Breast epithelium (tissue), 4 donors: ENCODE measurements around the gene BCL11B. TPM values are rescaled to one million over a fixed set of nuclear protein-coding genes. Genes with fewer than 3 reads are reported as not detected.

Experiments
- DNase-seq, 2 donors: peaks; one replicate each; pipeline ENCODE4 v3.0.0-alpha.2; 2019; ENCODE audit warnings: low spot score in 2 of 2
- H3K27ac ChIP-seq, 2 donors: fragments of 200-600 bp; sonication (generic) in 1 of 2; one replicate each; pipeline ENCODE4 v1.5.1; 2016 to 2019; ENCODE audit warnings: mild to moderate bottlenecking in 1 of 2
- H3K27me3 ChIP-seq, 2 donors: fragments of 200-600 bp; sonication (generic) in 1 of 2; one replicate each; pipeline versions ENCODE4 v1.5.1 to v1.6.0; 2017 to 2019; ENCODE audit warnings: control low read depth in 1 of 2, mild to moderate bottlenecking in 1 of 2
- H3K36me3 ChIP-seq: fragments of 200-600 bp; one replicate; pipeline ENCODE4 v1.5.1; 2019
- H3K4me1 ChIP-seq, 2 donors: fragments of 200-600 bp; sonication (generic); one replicate each; pipeline ENCODE4 v1.5.1; 2016 to 2019; ENCODE audit warnings: control low read depth in 1 of 2
- H3K4me3 ChIP-seq, 3 donors: fragments of 200-600 bp; sonication (generic); 1 replicate in 2 of 3; 2 replicates in 1 of 3; pipeline ENCODE4 v1.5.1; 2016 to 2019; ENCODE audit warnings: mild to moderate bottlenecking in 3 of 3, moderate library complexity in 2 of 3
- H3K9me3 ChIP-seq, 2 donors: fragments of 200-600 bp; sonication (generic) in 1 of 2; one replicate each; pipeline ENCODE4 v1.5.1; 2016 to 2019; ENCODE audit warnings: control low read depth in 1 of 2
- POLR2A ChIP-seq: fragments of 450-650 bp; IDR thresholded peaks from one replicate; pipeline ENCODE4 v1.6.1; 2016; ENCODE audit warnings: antibody characterized with exemption, mild to moderate bottlenecking, moderate library complexity
- POLR2AphosphoS5 ChIP-seq, 3 donors: sonication (generic); formaldehyde crosslinking; IDR thresholded peaks; one replicate each; pipeline ENCODE4 v1.6.1; 2017; ENCODE audit warnings: antibody characterized with exemption in 3 of 3
- intact Hi-C: fragments of 100-400 bp; cut with DNase I; formaldehyde crosslinking; loops from one replicate; pipeline ENCODE4 v1.15.1; 2023; ENCODE audit warnings: low total_unique reads
- total RNA-seq, 3 donors: library from RNA; depleted of rRNA; stranded (reverse); fragments of >200 nt; gene quantifications; one replicate each; pipeline ENCODE4 v1.1.0, GENCODE V29; 2016
- TF ChIP-seq, protein P1 (sequence below), 3 donors: fragments of 450-650 bp; IDR thresholded peaks; one replicate each; pipeline ENCODE4 v1.5.1; 2016 to 2017; ENCODE audit warnings: antibody characterized with exemption in 3 of 3, mild to moderate bottlenecking in 3 of 3, moderate library complexity in 3 of 3

Gene BCL11B
- total RNA-seq, 3 donors from 2014 or later, result 0.96 to 3.9 (median 2.6) TPM

DNA sequence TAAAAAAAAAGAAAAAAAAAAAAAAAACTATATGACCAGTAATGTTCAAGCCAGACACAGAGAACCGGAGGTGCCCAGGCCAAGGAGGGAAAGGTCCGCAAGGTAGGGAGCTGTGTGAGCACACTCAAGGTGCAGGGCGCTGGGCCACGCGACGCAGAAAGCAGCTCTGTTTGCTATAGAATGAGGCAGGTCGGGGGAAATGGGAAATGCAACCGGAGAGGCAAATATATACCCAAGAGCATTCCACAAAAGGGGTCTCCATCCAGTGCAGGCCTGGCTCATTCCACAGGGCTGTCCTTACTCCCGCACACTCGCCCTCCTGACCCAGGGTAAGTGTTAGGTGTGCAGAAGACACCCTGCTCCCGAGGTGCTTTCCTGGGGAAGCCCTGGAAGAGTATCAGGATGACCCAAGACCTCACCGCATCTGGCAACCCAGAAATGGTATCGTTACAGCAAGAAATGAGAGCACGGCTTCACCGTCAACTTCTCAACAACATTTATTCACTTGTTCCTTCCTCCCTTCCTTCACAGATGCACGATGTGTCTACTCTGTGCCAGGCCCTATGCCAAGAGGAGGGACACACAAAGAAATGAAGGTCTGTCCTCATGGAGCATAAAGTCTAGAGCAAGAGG is 86.4 kb downstream of the BCL11B start:
- DNase-seq, result no peak
- Histone ChIP-seq H3K9me3 (no peaks in the 10 kb centered on the region), H3K27me3 (no peaks in the 10 kb centered on the region), H3K4me3 (no peak overlapping the region), H3K27ac (no peak overlapping the region), H3K36me3 (no peaks in the 10 kb centered on the region), H3K4me1 (no peaks in the 10 kb centered on the region)
- intact Hi-C loops, result no loop called here
- TF ChIP-seq POLR2AphosphoS5 (IDR thresholded peaks at IDR 0.05), result no peak
- no peak for TF ChIP-seq POLR2A
- TF ChIP-seq, protein P1, sequence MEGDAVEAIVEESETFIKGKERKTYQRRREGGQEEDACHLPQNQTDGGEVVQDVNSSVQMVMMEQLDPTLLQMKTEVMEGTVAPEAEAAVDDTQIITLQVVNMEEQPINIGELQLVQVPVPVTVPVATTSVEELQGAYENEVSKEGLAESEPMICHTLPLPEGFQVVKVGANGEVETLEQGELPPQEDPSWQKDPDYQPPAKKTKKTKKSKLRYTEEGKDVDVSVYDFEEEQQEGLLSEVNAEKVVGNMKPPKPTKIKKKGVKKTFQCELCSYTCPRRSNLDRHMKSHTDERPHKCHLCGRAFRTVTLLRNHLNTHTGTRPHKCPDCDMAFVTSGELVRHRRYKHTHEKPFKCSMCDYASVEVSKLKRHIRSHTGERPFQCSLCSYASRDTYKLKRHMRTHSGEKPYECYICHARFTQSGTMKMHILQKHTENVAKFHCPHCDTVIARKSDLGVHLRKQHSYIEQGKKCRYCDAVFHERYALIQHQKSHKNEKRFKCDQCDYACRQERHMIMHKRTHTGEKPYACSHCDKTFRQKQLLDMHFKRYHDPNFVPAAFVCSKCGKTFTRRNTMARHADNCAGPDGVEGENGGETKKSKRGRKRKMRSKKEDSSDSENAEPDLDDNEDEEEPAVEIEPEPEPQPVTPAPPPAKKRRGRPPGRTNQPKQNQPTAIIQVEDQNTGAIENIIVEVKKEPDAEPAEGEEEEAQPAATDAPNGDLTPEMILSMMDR (IDR thresholded peaks at IDR 0.05), result no peak

DNA sequence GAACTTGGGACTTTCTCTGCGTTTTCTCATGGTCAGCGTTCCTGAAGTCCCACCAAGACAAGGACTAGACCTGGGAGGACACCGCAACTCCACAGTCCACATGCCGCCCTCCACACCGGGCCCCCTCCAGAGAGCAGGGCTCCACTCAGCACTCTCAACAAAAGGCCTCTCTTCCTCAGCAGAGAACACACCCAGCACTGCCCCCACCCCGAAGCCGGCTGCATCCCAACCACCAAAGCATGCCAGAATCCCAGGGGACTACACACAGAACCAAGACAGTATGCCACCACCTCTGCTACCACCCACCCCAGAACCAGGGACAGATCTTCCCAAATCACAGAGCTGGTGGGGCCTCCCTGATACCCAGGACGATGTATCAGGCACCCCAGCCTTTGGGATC is 88.3 kb downstream of the BCL11B start:
- H3K27ac ChIP-seq, result no peak overlapping the region
- H3K4me3 ChIP-seq, result no peak overlapping the region
- H3K36me3 ChIP-seq, result no peaks in the 10 kb centered on the region
- H3K9me3 ChIP-seq, result no peaks in the 10 kb centered on the region
- H3K27me3 ChIP-seq, result no peaks in the 10 kb centered on the region
- no peaks in the 10 kb centered on the region for H3K4me1 ChIP-seq
- TF ChIP-seq POLR2A, result no peak
- TF ChIP-seq, protein P1 (IDR thresholded peaks at IDR 0.05), result no peak
- no peak for TF ChIP-seq POLR2AphosphoS5 (IDR thresholded peaks at IDR 0.05)
- no peak for DNase-seq
- intact Hi-C loops, result no loop called here

DNA sequence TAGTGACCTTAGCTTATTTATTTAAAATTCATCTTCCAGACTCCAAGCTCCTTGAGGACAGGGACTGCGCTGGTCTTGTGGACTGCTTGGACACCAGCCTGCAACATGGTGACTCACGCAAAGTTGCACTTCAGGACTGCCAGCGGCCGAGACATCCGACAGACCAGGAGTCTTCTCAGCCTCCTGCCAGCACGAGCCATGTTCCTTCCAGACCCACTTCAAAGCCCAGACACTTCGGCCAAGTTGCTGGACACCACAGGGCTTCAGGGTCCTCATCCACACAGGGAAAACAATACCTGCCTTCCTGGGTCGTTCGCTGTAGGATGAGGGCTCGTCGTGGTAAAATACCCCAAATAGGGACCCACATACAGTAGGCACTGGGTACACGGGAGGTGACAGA is 88.7 kb downstream of the BCL11B start:
- intact Hi-C loops, result no loop called here
- Histone ChIP-seq H3K36me3 (no peaks in the 10 kb centered on the region), H3K4me1 (no peaks in the 10 kb centered on the region), H3K27me3 (no peaks in the 10 kb centered on the region), H3K4me3 (no peak overlapping the region), H3K27ac (no peak overlapping the region), H3K9me3 (no peaks in the 10 kb centered on the region)
- no peak for DNase-seq
- TF ChIP-seq POLR2A, result no peak
- TF ChIP-seq, protein P1 (IDR thresholded peaks at IDR 0.05), result no peak
- TF ChIP-seq POLR2AphosphoS5 (IDR thresholded peaks at IDR 0.05), result no peak

DNA sequence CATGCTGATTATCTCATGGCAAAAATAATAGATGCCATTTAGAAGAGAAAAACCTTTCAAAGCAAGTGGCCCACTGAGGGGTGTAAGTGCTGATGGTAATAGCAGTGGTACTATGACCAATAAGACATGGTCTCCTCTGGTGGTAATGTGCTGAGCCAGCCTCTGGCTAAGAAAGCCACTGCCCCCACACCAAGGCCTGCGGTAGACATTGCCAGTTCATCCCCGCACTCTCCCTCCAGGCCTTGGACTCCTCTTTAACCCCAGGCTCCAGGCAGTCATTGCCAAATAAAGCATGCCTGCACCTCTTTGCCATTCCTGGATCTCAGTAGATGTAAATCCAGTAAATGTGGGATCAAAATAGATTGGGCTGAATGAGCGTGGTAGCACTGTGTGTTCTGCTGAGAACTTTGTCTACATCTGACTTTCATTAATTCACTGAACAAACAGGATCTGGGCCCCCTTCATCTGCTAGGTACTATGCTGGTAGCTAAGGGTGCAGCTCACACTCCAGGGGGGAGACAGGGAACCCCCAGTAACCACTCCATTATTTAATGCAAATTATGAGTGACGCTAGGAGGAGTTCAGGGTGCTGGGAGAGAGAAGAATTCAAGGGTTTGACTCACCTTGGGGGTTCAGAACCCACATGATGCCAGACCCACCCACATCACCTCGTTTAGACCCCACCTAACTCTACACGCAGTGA is 89.3 kb downstream of the BCL11B start:
- TF ChIP-seq POLR2A (no peak), POLR2AphosphoS5 (IDR thresholded peaks at IDR 0.05) (no peak)
- TF ChIP-seq, protein P1 (IDR thresholded peaks at IDR 0.05), result no peak
- Histone ChIP-seq H3K4me3 (no peak overlapping the region), H3K36me3 (no peaks in the 10 kb centered on the region), H3K4me1 (no peaks in the 10 kb centered on the region), H3K27me3 (no peaks in the 10 kb centered on the region), H3K27ac (no peak overlapping the region), H3K9me3 (no peaks in the 10 kb centered on the region)
- no peak for DNase-seq
- intact Hi-C loops, result no loop called here

DNA sequence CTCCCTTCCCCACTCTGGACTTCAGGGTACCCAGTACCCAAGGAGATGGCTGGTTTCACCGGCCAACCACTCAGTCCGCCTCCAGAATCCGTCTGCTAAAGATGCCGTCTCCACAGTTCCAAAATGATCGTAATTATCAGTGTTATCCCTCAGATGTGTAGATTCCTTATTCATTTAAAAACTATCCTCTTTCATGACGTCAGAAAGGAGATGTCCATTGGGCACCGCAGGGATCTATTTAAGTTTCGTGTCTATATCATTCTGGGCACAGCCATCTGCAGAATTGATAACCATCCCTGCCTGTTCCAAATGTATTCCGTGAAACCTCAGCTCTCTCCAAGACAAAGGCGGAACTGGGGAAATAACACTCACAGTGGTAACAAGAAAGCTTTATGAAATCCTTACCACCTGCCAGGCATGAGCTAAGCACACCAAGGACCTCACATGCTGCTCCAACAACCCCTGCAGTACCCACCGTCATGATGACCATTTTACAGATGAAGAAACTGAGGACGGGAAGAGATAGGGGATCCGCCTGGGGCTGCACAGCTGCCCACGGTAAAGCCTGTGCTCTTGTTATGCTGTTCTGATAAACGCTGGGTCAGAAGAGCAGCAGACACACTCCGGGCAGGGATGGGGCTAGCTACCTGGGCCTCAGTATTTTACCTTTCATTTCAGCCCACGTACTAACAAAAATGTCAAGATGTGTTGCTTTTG is 90.0 kb downstream of the BCL11B start:
- Histone ChIP-seq H3K4me3 (no peak overlapping the region), H3K9me3 (no peaks in the 10 kb centered on the region), H3K27ac (no peak overlapping the region), H3K27me3 (no peaks in the 10 kb centered on the region), H3K36me3 (no peaks in the 10 kb centered on the region), H3K4me1 (no peaks in the 10 kb centered on the region)
- intact Hi-C loops, result no loop called here
- no peak for TF ChIP-seq POLR2A
- TF ChIP-seq, protein P1 (IDR thresholded peaks at IDR 0.05), result no peak
- no peak for TF ChIP-seq POLR2AphosphoS5 (IDR thresholded peaks at IDR 0.05)
- DNase-seq, result peak in 1 of 2 donors; percentile 25
